ENCODE data around the gene JCAD. TPM values are rescaled to one million over a fixed set of nuclear protein-coding genes. Genes with fewer than 3 reads are reported as not detected.
A peak's percentile ranks its signal among the peaks of the same experiment; 100 is the strongest.

JCAD gene
- total and polyA plus RNA-seq, 9 of the 15 experiments (the other 6 are each of a cell fraction or from before 2014, with no cell fraction given): not detected

DNA sequence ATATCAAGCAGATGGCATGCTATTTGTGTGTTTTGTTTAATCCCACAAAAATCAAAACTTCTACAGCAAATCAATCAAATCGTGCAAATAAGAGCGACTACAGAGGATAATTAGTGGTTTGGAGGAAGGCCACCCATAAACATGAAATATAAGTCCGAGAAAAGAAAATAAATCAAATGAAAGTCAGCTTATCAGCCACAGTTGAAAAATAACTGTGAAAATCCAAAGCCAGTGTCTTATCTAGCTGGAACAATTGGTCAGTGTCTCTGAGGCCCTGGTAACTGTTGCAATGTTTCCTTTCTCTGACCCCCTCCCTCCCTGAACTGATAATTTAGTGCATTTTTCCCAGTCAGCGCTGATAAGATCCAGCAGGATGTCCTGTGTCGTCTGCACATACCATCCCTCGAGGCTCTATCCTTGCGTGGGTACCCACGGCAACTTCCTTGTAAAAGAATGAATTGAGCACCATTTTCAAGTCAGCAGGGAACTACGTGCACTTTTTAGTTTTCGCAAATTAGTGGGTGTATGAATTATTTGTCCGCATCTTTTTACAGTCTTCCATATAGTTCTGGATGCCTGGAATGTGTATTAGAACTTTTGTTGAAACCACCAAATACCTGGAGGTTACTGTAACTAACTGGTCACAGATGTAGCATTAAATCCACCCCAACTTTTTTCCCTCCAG, 10.8 kb upstream of the JCAD start (continued):
- TF ChIP-seq, protein P1, sequence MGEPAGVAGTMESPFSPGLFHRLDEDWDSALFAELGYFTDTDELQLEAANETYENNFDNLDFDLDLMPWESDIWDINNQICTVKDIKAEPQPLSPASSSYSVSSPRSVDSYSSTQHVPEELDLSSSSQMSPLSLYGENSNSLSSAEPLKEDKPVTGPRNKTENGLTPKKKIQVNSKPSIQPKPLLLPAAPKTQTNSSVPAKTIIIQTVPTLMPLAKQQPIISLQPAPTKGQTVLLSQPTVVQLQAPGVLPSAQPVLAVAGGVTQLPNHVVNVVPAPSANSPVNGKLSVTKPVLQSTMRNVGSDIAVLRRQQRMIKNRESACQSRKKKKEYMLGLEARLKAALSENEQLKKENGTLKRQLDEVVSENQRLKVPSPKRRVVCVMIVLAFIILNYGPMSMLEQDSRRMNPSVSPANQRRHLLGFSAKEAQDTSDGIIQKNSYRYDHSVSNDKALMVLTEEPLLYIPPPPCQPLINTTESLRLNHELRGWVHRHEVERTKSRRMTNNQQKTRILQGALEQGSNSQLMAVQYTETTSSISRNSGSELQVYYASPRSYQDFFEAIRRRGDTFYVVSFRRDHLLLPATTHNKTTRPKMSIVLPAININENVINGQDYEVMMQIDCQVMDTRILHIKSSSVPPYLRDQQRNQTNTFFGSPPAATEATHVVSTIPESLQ (CRISPR knock-in tag; IDR thresholded peaks at IDR 0.05): no peak
- TF ChIP-seq, protein P2, sequence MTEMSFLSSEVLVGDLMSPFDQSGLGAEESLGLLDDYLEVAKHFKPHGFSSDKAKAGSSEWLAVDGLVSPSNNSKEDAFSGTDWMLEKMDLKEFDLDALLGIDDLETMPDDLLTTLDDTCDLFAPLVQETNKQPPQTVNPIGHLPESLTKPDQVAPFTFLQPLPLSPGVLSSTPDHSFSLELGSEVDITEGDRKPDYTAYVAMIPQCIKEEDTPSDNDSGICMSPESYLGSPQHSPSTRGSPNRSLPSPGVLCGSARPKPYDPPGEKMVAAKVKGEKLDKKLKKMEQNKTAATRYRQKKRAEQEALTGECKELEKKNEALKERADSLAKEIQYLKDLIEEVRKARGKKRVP (CRISPR knock-in tag; IDR thresholded peaks at IDR 0.05): 0 out of 2 replicates have a peak, but pooled peaks have one; percentile 55
- TF ChIP-seq STAG1 (CRISPR knock-in tag; IDR thresholded peaks at IDR 0.05; ENCODE audit: borderline replicate concordance) (no peak), CSDE1 (IDR thresholded peaks at IDR 0.05) (no peak), ADNP (tag; IDR thresholded peaks at IDR 0.05) (no peak), ZBTB9 (CRISPR knock-in tag; IDR thresholded peaks at IDR 0.05) (0 out of 2 replicates have a peak, but pooled peaks have one; percentile 60), GATA2 (CRISPR knock-in tag; IDR thresholded peaks at IDR 0.05) (peak; percentile 48; the same call in 1 of the 2 replicates), DPF2 (IDR thresholded peaks at IDR 0.05) (peak; percentile 85), ZFP30 (CRISPR knock-in tag; IDR thresholded peaks at IDR 0.05; ENCODE audit: borderline replicate concordance) (no peak), ZNF124 (CRISPR knock-in tag; IDR thresholded peaks at IDR 0.05) (no peak), NCOA6 (IDR thresholded peaks at IDR 0.05) (no peak), TCF15 (CRISPR knock-in tag; IDR thresholded peaks at IDR 0.05) (no peak), ZNF274 (IDR thresholded peaks at IDR 0.05; ENCODE audit: borderline replicate concordance, low read depth, low read length) (no peak)
- TF ChIP-seq, protein P3, sequence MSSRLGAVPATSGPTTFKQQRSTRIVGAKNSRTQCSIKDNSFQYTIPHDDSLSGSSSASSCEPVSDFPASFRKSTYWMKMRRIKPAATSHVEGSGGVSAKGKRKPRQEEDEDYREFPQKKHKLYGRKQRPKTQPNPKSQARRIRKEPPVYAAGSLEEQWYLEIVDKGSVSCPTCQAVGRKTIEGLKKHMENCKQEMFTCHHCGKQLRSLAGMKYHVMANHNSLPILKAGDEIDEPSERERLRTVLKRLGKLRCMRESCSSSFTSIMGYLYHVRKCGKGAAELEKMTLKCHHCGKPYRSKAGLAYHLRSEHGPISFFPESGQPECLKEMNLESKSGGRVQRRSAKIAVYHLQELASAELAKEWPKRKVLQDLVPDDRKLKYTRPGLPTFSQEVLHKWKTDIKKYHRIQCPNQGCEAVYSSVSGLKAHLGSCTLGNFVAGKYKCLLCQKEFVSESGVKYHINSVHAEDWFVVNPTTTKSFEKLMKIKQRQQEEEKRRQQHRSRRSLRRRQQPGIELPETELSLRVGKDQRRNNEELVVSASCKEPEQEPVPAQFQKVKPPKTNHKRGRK (tag; IDR thresholded peaks at IDR 0.05): no peak
- TF ChIP-seq, protein P4, sequence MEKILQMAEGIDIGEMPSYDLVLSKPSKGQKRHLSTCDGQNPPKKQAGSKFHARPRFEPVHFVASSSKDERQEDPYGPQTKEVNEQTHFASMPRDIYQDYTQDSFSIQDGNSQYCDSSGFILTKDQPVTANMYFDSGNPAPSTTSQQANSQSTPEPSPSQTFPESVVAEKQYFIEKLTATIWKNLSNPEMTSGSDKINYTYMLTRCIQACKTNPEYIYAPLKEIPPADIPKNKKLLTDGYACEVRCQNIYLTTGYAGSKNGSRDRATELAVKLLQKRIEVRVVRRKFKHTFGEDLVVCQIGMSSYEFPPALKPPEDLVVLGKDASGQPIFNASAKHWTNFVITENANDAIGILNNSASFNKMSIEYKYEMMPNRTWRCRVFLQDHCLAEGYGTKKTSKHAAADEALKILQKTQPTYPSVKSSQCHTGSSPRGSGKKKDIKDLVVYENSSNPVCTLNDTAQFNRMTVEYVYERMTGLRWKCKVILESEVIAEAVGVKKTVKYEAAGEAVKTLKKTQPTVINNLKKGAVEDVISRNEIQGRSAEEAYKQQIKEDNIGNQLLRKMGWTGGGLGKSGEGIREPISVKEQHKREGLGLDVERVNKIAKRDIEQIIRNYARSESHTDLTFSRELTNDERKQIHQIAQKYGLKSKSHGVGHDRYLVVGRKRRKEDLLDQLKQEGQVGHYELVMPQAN (IDR thresholded peaks at IDR 0.05; ENCODE audit: borderline replicate concordance): no peak
- TF ChIP-seq, protein P5, sequence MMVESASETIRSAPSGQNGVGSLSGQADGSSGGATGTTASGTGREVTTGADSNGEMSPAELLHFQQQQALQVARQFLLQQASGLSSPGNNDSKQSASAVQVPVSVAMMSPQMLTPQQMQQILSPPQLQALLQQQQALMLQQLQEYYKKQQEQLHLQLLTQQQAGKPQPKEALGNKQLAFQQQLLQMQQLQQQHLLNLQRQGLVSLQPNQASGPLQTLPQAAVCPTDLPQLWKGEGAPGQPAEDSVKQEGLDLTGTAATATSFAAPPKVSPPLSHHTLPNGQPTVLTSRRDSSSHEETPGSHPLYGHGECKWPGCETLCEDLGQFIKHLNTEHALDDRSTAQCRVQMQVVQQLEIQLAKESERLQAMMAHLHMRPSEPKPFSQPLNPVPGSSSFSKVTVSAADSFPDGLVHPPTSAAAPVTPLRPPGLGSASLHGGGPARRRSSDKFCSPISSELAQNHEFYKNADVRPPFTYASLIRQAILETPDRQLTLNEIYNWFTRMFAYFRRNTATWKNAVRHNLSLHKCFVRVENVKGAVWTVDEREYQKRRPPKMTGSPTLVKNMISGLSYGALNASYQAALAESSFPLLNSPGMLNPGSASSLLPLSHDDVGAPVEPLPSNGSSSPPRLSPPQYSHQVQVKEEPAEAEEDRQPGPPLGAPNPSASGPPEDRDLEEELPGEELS (CRISPR knock-in tag; IDR thresholded peaks at IDR 0.05; ENCODE audit: borderline replicate concordance): no peak

Measured in K562 (cell line).